Liver (tissue), 9 donors: ENCODE measurements around the gene SH3BP1. TPM values are rescaled to one million over a fixed set of nuclear protein-coding genes. Genes with fewer than 3 reads are reported as not detected.

Source experiments
- DNase-seq: peaks from one replicate; pipeline ENCODE4 v3.0.0-alpha.2; 2017; ENCODE audit warnings: low spot score
- H3K27ac ChIP-seq, 2 donors: one replicate each; pipeline ENCODE4 v1.7.0; 2013; ENCODE audit warnings: inconsistent platforms in 2 of 2, low read length in 2 of 2, control low read depth in 1 of 2, low read depth in 1 of 2, mild to moderate bottlenecking in 1 of 2
- H3K27me3 ChIP-seq, 4 donors: one replicate each; pipeline versions ENCODE4 v1.6.1 to v1.7.0; 2013; ENCODE audit warnings: low read length in 3 of 4, inconsistent platforms in 1 of 4, mild to moderate bottlenecking in 1 of 4, moderate library complexity in 1 of 4; ENCODE audit not compliant: control insufficient read depth in 4 of 4, insufficient read depth in 4 of 4
- H3K36me3 ChIP-seq, 4 donors: one replicate each; pipeline versions ENCODE4 v1.6.1 to v1.7.0; 2013; ENCODE audit warnings: low read length in 3 of 4, mild to moderate bottlenecking in 3 of 4, low read depth in 1 of 4, moderate library complexity in 1 of 4; ENCODE audit not compliant: control insufficient read depth in 4 of 4, insufficient read depth in 3 of 4
- H3K4me1 ChIP-seq, 4 donors: one replicate each; pipeline versions ENCODE4 v1.6.1 to v1.7.0; 2013; ENCODE audit warnings: low read length in 3 of 4, mild to moderate bottlenecking in 3 of 4, moderate library complexity in 1 of 4; ENCODE audit not compliant: control insufficient read depth in 4 of 4, insufficient read depth in 4 of 4
- H3K4me3 ChIP-seq, 3 donors: one replicate each; pipeline versions ENCODE4 v1.6.1 to v1.7.0; 2013; ENCODE audit warnings: low read length in 3 of 3, control low read depth in 1 of 3, low read depth in 1 of 3, mild to moderate bottlenecking in 1 of 3
- H3K9ac ChIP-seq, 2 donors: one replicate each; pipeline ENCODE4 v1.7.0; 2013; ENCODE audit warnings: low read length in 2 of 2, mild to moderate bottlenecking in 2 of 2, moderate library complexity in 2 of 2, control low read depth in 1 of 2, low read depth in 1 of 2
- H3K9me3 ChIP-seq, 4 donors: one replicate each; pipeline versions ENCODE4 v1.6.1 to v1.7.0; 2013; ENCODE audit warnings: low read length in 3 of 4; ENCODE audit not compliant: control insufficient read depth in 4 of 4
- EGR1 ChIP-seq, 2 donors: IDR thresholded peaks; 2 replicates each; pipeline ENCODE4 v1.6.1; 2016 to 2018; ENCODE audit warnings: antibody characterized with exemption in 2 of 2, low read depth in 2 of 2
- FOXA1 ChIP-seq: IDR thresholded peaks from 2 replicates; pipeline ENCODE4 v1.6.1; 2016; ENCODE audit warnings: antibody characterized with exemption
- HNF4A ChIP-seq, 2 donors: conservative IDR thresholded peaks; 2 replicates each; pipeline ENCODE4 v1.6.1; 2016; ENCODE audit warnings: antibody characterized with exemption in 2 of 2, mild to moderate bottlenecking in 2 of 2
- HNF4G ChIP-seq: IDR thresholded peaks from 2 replicates; pipeline ENCODE4 v1.6.1; 2016; ENCODE audit warnings: antibody characterized with exemption
- JUND ChIP-seq, 2 donors: IDR thresholded peaks; 2 replicates each; pipeline ENCODE4 v1.6.1; 2016; ENCODE audit warnings: antibody characterized with exemption in 2 of 2
- NR2F2 ChIP-seq: IDR thresholded peaks from 2 replicates; pipeline ENCODE4 v1.6.1; 2016; ENCODE audit warnings: antibody characterized with exemption
- RXRA ChIP-seq, 2 donors: IDR thresholded peaks; 2 replicates each; pipeline ENCODE4 v1.6.1; 2017 to 2018; ENCODE audit warnings: antibody characterized with exemption in 2 of 2, mild to moderate bottlenecking in 1 of 2
- SP1 ChIP-seq: IDR thresholded peaks from 2 replicates; pipeline ENCODE4 v1.6.1; 2018; ENCODE audit warnings: antibody characterized with exemption, mild to moderate bottlenecking
- YY1 ChIP-seq: IDR thresholded peaks from 2 replicates; pipeline ENCODE4 v1.6.1; 2016; ENCODE audit warnings: antibody characterized with exemption, mild to moderate bottlenecking
- WGBS: extraction: QIAGEN DNeasy Blood & Tissue Kit; methylation state at CpG from one replicate; pipeline ENCODE4 v1.1.7; 2013; 5-methylcytosine and 5-hydroxymethylcytosine counted together
- polyA plus RNA-seq, 2 donors: library from polyadenylated mRNA; stranded (reverse) in 1 of 2; unstranded in 1 of 2; fragments of 200-250 nt in 1 of 2; fragments of >200 nt in 1 of 2; fragmentation: Nextera tagmentation in 1 of 2; extraction: Ambion mirVana in 1 of 2; gene quantifications; one replicate each; pipeline versions ENCODE4 v1.2.1 to v1.2.3, GENCODE V29; 2013 to 2015
- total RNA-seq, 2 donors: library from RNA; depleted of rRNA; stranded (reverse); fragments of >200 nt; gene quantifications; one replicate each; pipeline ENCODE4 v1.2.3, GENCODE V29; 2014
- TF ChIP-seq, protein P1 (sequence below): IDR thresholded peaks from 2 replicates; pipeline ENCODE4 v1.6.1; 2016; ENCODE audit warnings: antibody characterized with exemption, mild to moderate bottlenecking
- TF ChIP-seq, protein P2 (sequence below): IDR thresholded peaks from 2 replicates; pipeline ENCODE4 v1.6.1; 2016; ENCODE audit warnings: antibody characterized with exemption
- TF ChIP-seq, protein P3 (sequence below): fragments of 150-350 bp; IDR thresholded peaks from 2 replicates; pipeline ENCODE4 v1.5.1; 2017; ENCODE audit warnings: improper control_type of control experiment, low read depth, low read length; ENCODE audit not compliant: missing input control
- donor health status: healthy.
- donor health status: healthy.
- donor health status: healthy.
- donor health status: healthy.
- donor health status: healthy.

The SH3BP1 gene
- total and polyA plus RNA-seq, 4 donors, result 0.24 to 8.2 (median 2.7) TPM

DNA sequence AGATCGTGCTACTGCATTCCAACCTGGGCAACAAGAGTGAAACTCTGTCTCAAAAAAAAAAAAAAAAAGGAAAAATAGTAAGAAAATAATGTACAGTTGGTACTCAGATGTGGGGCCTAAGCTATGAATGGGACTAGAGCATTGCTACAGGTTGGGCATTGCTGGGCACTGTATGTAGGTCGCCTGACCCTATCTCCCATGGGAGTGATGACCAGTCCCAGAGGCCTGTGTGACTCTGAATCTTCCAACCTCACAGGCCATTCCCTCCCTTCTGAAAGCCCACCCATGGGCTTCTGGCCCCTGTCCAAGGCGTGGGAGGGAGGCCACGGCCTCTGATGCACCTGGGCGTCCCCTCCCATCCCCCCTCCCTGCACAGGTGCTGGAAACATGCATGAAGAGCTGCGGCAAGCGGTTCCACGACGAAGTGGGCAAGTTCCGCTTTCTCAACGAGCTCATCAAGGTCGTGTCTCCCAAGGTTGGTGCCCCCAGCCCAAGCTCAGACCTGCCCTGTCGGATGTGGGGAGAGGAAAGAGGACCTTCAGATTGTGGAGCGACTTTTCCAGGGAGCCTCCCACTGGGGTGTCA, 21.3 kb upstream of the SH3BP1 start:
- Histone ChIP-seq H3K27ac (no peak overlapping the region), H3K36me3 (peaks cover 7 to 52% (median 20%) of the 10 kb centered on the region in 4 donors), H3K9me3 (no peaks in the 10 kb centered on the region), H3K4me3 (no peak overlapping the region), H3K4me1 (peaks cover 0 to 3% (median under 1%) of the 10 kb centered on the region in 4 donors), H3K27me3 (no peaks in the 10 kb centered on the region), H3K9ac (no peak overlapping the region)
- WGBS, result 93% methylated on average over 14 of the region's 14 CpGs
- no peak for DNase-seq
- TF ChIP-seq, protein P1, sequence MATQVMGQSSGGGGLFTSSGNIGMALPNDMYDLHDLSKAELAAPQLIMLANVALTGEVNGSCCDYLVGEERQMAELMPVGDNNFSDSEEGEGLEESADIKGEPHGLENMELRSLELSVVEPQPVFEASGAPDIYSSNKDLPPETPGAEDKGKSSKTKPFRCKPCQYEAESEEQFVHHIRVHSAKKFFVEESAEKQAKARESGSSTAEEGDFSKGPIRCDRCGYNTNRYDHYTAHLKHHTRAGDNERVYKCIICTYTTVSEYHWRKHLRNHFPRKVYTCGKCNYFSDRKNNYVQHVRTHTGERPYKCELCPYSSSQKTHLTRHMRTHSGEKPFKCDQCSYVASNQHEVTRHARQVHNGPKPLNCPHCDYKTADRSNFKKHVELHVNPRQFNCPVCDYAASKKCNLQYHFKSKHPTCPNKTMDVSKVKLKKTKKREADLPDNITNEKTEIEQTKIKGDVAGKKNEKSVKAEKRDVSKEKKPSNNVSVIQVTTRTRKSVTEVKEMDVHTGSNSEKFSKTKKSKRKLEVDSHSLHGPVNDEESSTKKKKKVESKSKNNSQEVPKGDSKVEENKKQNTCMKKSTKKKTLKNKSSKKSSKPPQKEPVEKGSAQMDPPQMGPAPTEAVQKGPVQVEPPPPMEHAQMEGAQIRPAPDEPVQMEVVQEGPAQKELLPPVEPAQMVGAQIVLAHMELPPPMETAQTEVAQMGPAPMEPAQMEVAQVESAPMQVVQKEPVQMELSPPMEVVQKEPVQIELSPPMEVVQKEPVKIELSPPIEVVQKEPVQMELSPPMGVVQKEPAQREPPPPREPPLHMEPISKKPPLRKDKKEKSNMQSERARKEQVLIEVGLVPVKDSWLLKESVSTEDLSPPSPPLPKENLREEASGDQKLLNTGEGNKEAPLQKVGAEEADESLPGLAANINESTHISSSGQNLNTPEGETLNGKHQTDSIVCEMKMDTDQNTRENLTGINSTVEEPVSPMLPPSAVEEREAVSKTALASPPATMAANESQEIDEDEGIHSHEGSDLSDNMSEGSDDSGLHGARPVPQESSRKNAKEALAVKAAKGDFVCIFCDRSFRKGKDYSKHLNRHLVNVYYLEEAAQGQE, result no peak
- no peak for TF ChIP-seq HNF4G
- no peak for TF ChIP-seq HNF4A (conservative IDR thresholded peaks at IDR 0.05)
- no peak for TF ChIP-seq FOXA1
- no peak for TF ChIP-seq JUND (IDR thresholded peaks at IDR 0.05)
- TF ChIP-seq RXRA (IDR thresholded peaks at IDR 0.05), result no peak

DNA sequence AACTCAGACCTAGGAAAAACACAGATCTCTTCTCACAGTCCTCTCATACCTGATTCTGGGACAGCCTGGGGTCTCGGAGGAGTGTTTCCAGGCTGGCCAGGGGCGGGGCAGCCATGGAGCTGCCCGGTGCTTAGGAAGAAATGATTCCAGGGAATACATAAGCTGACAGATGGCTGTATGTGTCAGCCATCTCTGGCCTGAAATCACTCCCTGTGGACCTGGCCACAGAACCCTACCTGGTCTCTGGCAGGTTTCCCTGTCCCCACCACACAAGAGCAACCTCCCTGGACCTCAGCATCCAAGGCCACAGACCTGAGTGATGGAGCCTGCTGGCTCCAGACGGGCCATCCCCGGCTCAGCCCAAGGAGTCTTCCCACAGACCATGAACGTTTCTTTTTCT, 20.8 kb upstream of the SH3BP1 start:
- Histone ChIP-seq H3K27me3 (no peaks in the 10 kb centered on the region), H3K36me3 (peaks cover 9 to 52% (median 20%) of the 10 kb centered on the region in 4 donors), H3K4me3 (no peak overlapping the region), H3K4me1 (peaks cover 0 to 4% (median 2%) of the 10 kb centered on the region in 4 donors), H3K27ac (no peak overlapping the region), H3K9me3 (no peaks in the 10 kb centered on the region), H3K9ac (no peak overlapping the region)
- DNase-seq, result no peak
- 95% methylated on average over 6 of the region's 6 CpGs for WGBS
- no peak for TF ChIP-seq YY1
- TF ChIP-seq HNF4G, result no peak

DNA sequence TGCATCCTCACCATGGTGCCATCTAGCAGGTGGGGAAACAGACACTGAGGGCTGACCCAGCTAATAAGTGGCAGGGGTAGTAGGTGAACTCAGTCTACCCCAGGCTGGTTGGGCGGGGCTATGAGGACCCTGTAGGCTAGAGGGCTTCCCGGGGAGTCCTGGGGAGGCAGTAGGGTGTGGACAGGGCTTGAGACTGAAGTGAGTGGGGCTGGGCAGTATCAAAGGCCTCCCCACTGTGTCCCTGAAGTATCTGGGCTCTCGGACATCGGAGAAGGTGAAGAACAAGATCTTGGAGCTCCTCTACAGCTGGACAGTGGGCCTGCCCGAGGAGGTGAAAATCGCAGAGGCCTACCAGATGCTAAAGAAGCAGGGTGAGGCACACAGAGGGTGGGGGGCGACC, 19.5 kb upstream of the SH3BP1 start:
- H3K9ac ChIP-seq, result no peak overlapping the region
- peaks cover 0 to 12% (median 9%) of the 10 kb centered on the region in 4 donors for H3K4me1 ChIP-seq
- 95% methylated on average over 7 of the region's 7 CpGs for WGBS
- H3K27me3 ChIP-seq, result no peaks in the 10 kb centered on the region
- H3K27ac ChIP-seq, result no peak overlapping the region
- DNase-seq, result no peak
- H3K36me3 ChIP-seq, result peaks cover 11 to 44% (median 19%) of the 10 kb centered on the region in 4 donors
- TF ChIP-seq, protein P2, sequence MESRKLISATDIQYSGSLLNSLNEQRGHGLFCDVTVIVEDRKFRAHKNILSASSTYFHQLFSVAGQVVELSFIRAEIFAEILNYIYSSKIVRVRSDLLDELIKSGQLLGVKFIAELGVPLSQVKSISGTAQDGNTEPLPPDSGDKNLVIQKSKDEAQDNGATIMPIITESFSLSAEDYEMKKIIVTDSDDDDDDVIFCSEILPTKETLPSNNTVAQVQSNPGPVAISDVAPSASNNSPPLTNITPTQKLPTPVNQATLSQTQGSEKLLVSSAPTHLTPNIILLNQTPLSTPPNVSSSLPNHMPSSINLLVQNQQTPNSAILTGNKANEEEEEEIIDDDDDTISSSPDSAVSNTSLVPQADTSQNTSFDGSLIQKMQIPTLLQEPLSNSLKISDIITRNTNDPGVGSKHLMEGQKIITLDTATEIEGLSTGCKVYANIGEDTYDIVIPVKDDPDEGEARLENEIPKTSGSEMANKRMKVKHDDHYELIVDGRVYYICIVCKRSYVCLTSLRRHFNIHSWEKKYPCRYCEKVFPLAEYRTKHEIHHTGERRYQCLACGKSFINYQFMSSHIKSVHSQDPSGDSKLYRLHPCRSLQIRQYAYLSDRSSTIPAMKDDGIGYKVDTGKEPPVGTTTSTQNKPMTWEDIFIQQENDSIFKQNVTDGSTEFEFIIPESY, result no peak
- TF ChIP-seq EGR1 (IDR thresholded peaks at IDR 0.05; ENCODE audit: low read depth in 2 of 2) (no peak), HNF4G (no peak), SP1 (no peak), HNF4A (conservative IDR thresholded peaks at IDR 0.05) (no peak), NR2F2 (no peak), FOXA1 (no peak)
- TF ChIP-seq, protein P3, sequence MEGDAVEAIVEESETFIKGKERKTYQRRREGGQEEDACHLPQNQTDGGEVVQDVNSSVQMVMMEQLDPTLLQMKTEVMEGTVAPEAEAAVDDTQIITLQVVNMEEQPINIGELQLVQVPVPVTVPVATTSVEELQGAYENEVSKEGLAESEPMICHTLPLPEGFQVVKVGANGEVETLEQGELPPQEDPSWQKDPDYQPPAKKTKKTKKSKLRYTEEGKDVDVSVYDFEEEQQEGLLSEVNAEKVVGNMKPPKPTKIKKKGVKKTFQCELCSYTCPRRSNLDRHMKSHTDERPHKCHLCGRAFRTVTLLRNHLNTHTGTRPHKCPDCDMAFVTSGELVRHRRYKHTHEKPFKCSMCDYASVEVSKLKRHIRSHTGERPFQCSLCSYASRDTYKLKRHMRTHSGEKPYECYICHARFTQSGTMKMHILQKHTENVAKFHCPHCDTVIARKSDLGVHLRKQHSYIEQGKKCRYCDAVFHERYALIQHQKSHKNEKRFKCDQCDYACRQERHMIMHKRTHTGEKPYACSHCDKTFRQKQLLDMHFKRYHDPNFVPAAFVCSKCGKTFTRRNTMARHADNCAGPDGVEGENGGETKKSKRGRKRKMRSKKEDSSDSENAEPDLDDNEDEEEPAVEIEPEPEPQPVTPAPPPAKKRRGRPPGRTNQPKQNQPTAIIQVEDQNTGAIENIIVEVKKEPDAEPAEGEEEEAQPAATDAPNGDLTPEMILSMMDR, result no peak
- no peaks in the 10 kb centered on the region for H3K9me3 ChIP-seq
- H3K4me3 ChIP-seq, result no peak overlapping the region
